Suprapubic skin (tissue), 4 donors: ENCODE measurements around the gene CDK5RAP3.

ENCODE experiments used
- CTCF ChIP-seq, 2 donors: fragments of 200-600 bp in 1 of 2; fragments of 450-650 bp in 1 of 2; sonication (generic) in 1 of 2; IDR thresholded peaks; one replicate each; pipeline ENCODE4 v1.5.1; 2016 to 2019; ENCODE audit warnings: antibody characterized with exemption in 2 of 2, mild to moderate bottlenecking in 1 of 2, moderate library complexity in 1 of 2
- EP300 ChIP-seq: sonication (generic); formaldehyde crosslinking; IDR thresholded peaks from one replicate; pipeline ENCODE4 v1.6.1; 2017; ENCODE audit warnings: antibody characterized with exemption
- POLR2A ChIP-seq, 2 donors: fragments of 450-650 bp; IDR thresholded peaks; one replicate each; pipeline ENCODE4 v1.6.1; 2017; ENCODE audit warnings: antibody characterized with exemption in 2 of 2, mild to moderate bottlenecking in 2 of 2, moderate library complexity in 2 of 2
- POLR2AphosphoS5 ChIP-seq, 3 donors: sonication (generic); formaldehyde crosslinking; IDR thresholded peaks; one replicate each; pipeline ENCODE4 v1.6.1; 2017; ENCODE audit warnings: antibody characterized with exemption in 3 of 3

GRCh38 chr17:47945529-47946508 lies 25.1 kb upstream of the CDK5RAP3 start:
- TF ChIP-seq CTCF (IDR thresholded peaks at IDR 0.05): no peak
- TF ChIP-seq POLR2AphosphoS5 (IDR thresholded peaks at IDR 0.05): no peak
- no peak for TF ChIP-seq POLR2A (IDR thresholded peaks at IDR 0.05)
- no peak for TF ChIP-seq EP300
